ENCODE measurements around the gene MTMR10.
A peak's percentile ranks its signal among the peaks of the same experiment; 100 is the strongest.

The MTMR10 gene

DNA sequence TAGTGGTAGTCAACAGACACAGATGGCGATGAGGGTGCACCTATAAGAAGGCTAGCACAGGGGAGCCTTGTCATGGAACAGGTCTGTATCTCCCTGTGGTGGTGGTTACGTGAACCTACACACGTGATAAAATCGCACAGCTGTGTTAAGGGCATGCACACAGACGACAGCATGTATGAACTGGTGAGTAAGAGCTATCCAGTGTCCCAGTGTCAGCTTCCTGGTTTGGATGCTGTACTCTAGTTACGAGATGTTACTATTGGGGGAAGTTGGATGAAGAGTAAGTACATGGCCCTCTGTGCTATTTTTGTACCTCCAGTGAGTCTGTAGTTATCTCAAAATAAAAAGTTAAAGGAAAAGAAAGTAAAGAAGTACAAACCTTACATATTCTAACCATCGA lies 38.2 kb downstream of the MTMR10 start:
- no peak for DNase-seq (ENCODE audit: low read depth)
- H3K4me3 ChIP-seq (ENCODE audit: low read depth, low read length), result no peak overlapping the region
- TF ChIP-seq, protein P1, sequence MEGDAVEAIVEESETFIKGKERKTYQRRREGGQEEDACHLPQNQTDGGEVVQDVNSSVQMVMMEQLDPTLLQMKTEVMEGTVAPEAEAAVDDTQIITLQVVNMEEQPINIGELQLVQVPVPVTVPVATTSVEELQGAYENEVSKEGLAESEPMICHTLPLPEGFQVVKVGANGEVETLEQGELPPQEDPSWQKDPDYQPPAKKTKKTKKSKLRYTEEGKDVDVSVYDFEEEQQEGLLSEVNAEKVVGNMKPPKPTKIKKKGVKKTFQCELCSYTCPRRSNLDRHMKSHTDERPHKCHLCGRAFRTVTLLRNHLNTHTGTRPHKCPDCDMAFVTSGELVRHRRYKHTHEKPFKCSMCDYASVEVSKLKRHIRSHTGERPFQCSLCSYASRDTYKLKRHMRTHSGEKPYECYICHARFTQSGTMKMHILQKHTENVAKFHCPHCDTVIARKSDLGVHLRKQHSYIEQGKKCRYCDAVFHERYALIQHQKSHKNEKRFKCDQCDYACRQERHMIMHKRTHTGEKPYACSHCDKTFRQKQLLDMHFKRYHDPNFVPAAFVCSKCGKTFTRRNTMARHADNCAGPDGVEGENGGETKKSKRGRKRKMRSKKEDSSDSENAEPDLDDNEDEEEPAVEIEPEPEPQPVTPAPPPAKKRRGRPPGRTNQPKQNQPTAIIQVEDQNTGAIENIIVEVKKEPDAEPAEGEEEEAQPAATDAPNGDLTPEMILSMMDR (IDR thresholded peaks at IDR 0.05; ENCODE audit: control insufficient read depth, extremely low read depth, insufficient read depth), result no peak

DNA sequence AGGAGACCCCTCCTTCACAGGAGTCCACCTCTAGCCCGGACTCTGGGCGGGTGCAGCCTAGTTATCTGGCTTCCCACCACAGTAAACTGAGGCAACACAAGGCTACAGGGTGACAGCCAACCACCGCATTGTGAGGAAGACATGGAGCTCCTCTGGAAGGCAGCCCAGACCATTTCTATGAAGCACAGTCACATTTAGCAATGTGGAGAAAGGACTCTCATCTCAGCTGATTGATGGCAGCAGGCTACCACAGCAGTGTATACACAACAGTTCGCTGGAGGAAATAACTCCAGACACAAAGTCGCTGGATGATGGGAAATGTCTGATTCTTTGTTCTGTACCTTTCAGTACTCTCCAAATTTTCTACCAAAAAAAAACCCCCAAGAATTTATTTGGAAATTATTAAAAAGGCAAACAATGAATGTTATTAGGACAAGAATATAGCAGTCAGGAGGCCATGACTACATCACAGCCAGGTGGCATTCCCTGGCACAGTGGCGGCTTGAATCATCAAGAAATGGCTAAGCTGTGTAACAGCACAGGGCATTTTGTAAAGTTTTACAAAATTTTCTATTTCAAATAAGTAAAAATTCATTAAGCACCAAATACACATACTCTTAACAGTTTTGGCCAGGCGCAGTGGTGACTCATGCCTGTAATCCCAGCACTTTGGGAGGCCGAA lies 47.6 kb downstream of the MTMR10 start:
- TF ChIP-seq, protein P1 (IDR thresholded peaks at IDR 0.05; ENCODE audit: control insufficient read depth, extremely low read depth, insufficient read depth), result no peak
- no peak overlapping the region for H3K4me3 ChIP-seq (ENCODE audit: low read depth, low read length)
- DNase-seq (ENCODE audit: low read depth), result no peak

DNA sequence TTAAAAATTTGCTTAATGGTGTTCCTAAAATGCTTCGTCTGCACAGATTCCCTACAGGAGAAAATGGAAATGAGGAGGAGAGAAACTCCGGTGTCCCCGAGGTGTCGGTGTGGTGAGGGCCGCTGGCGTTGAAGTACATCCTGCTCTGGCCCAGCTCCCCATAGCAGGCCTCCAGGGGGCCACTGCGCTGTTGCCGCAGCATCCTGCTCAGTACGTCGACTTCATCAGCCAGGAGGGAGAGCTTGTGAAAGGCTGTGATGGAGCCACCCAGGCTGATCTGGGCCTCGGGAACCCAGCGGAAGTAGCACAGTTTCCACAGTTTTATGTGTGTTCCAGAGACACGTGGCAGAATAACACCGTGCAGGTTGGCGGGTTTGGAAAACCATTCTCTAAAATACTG lies 49.9 kb downstream of the MTMR10 start:
- no peak for DNase-seq (ENCODE audit: low read depth)
- TF ChIP-seq, protein P1 (IDR thresholded peaks at IDR 0.05; ENCODE audit: control insufficient read depth, extremely low read depth, insufficient read depth), result no peak
- no peak overlapping the region for H3K4me3 ChIP-seq (ENCODE audit: low read depth, low read length)

DNA sequence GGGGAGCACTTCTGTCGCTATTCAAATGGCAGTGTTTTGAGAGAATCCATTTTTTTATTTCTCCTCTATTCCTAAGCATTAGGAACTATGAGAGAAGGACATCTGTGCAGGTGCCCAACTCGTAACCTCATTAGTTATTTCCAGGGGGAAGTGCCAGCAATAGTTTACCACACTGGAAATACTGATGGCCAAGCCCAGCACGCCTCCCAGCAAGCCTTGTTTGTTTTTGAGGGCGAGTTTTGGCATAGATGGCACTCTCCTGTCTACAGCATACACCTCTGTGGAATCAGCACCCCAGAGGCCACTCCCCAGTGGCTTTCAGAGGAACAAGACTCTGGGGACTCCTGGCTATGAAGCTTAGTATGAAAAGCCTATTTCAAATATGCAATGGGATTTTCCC lies 51.1 kb downstream of the MTMR10 start:
- DNase-seq (ENCODE audit: low read depth), result peak; percentile 13
- no peak overlapping the region for H3K4me3 ChIP-seq (ENCODE audit: low read depth, low read length)
- TF ChIP-seq, protein P1 (IDR thresholded peaks at IDR 0.05; ENCODE audit: control insufficient read depth, extremely low read depth, insufficient read depth), result no peak

DNA sequence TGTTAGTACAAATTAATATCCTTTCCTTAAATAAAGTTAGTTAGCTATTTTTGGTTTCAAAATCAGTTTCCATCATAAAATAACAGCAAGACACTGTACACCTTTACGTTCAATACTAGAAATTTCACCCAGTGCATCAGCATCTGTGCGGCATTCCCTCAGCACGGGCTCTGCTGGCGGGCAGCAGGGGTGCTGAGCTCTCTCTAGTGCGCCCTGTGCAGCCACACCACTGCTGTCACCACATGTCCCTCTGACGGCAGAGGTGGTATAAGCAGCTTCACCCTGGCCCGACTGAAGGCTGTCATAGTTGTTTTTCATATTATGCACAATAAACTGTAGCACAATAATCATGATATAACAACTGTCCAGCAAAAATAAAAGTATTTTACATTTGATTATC lies 52.3 kb downstream of the MTMR10 start:
- no peak overlapping the region for H3K4me3 ChIP-seq (ENCODE audit: low read depth, low read length)
- DNase-seq (ENCODE audit: low read depth), result no peak
- TF ChIP-seq, protein P1 (IDR thresholded peaks at IDR 0.05; ENCODE audit: control insufficient read depth, extremely low read depth, insufficient read depth), result no peak

DNA sequence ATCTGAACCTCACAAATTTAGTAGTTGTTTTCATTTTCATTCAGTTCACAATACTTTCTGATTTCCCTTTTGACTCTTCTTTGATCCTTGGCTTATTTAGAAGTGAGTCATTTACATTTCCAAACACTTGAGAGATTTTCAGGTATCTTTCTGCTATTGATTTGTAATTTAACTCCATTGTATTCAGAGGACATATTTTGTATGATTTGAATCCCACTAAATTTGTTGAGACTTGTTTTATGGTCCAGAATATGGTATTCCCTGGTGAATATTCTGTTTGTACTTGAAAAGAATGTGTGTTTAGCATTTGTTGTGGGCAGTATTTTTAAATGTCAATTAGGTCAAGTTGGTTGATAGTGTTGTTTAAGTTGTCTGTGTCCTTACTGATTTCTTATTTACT lies 58.1 kb downstream of the MTMR10 start:
- no peak for DNase-seq (ENCODE audit: low read depth)
- TF ChIP-seq, protein P1 (IDR thresholded peaks at IDR 0.05; ENCODE audit: control insufficient read depth, extremely low read depth, insufficient read depth), result no peak
- H3K4me3 ChIP-seq (ENCODE audit: low read depth, low read length), result no peak overlapping the region

DNA sequence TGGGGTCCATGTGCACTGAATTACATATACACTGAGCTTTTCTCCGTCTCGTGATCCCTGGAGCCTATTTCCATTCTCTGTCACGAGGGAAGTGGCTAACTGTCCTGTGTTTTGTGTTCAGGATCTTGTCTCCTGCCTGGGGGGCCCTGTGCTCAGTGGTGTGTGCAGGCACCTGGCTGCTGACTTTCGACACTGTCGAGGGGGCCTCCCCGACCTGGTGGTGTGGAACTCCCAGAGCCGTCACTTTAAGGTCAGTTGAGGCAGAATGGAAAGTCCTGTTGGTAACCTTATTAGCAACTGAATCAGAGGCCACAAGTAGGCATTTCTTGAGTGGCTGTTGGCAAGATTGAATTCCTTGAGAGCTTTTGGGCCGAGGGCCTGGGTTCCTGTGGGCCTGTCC lies 61.0 kb downstream of the MTMR10 start:
- no peak for DNase-seq (ENCODE audit: low read depth)
- H3K4me3 ChIP-seq (ENCODE audit: low read depth, low read length), result no peak overlapping the region
- TF ChIP-seq, protein P1 (IDR thresholded peaks at IDR 0.05; ENCODE audit: control insufficient read depth, extremely low read depth, insufficient read depth), result no peak
